ENCODE results near the gene BAZ2A.
"Not testable (repeated sequence)": the region's sequence is repeated elsewhere in the genome, so short reads cannot be mapped to it uniquely, and the experiment has no call there.

GRCh38 chr12:56648023-56648422 is 17.9 kb upstream of the BAZ2A start:
- TF ChIP-seq CTCF (conservative IDR thresholded peaks at IDR 0.05); EZH2 (IDR thresholded peaks at IDR 0.05; ENCODE audit: low read depth): not testable (repeated sequence)
